ENCODE data around the gene ZNF846. TPM values are rescaled to one million over a fixed set of nuclear protein-coding genes. Genes with fewer than 3 reads are reported as not detected.
"Not testable (repeated sequence)": the region's sequence is repeated elsewhere in the genome, so short reads cannot be mapped to it uniquely, and the experiment has no call there.

ZNF846 gene
- total RNA-seq, 1 experiment from 2014 or later, result 10.2 TPM

- H3K9me3 ChIP-seq (ENCODE audit: control insufficient read depth, insufficient read depth, low read depth, low read length), result no peaks in the 10 kb centered on the region
- in situ Hi-C loops (cut with HindIII; ENCODE audit: low pct_unique_long_range_greater_than_20kb, low sequenced_read_pairs), result no loop called here
- intact Hi-C loops (cut with micrococcal nuclease; ENCODE audit: unreplicated experiment), result no loop called here
- ChIA-PET POLR2A (no interaction called here), CTCF (no interaction called here)
- H3K27ac ChIP-seq (ENCODE audit: low read length), result no peak overlapping the region
- H3K36me3 ChIP-seq (ENCODE audit: control insufficient read depth, insufficient read depth, low read length), result no peaks in the 10 kb centered on the region
- H3K27me3 ChIP-seq (ENCODE audit: control insufficient read depth, insufficient read depth, low read length), result no peaks in the 10 kb centered on the region
- no peak for TF ChIP-seq TCF7L2 (IDR thresholded peaks at IDR 0.05; ENCODE audit: low read depth, low read length)
- H3K4me1 ChIP-seq (ENCODE audit: control insufficient read depth, insufficient read depth, low read length), result no peaks in the 10 kb centered on the region
- no TSS peak for BruUV-seq (replicated peaks)
- DNase-seq (ENCODE audit: low read depth, low spot score) (no peak), ATAC-seq (no peak)
- H3K4me3 ChIP-seq (ENCODE audit: low read depth in 2 of 2, low read length in 2 of 2), result no peak overlapping the region
Observed at GRCh38 chr19:9735986-9736385, 32.6 kb downstream of the ZNF846 start.

- ATAC-seq; BruUV-seq (replicated peaks); intact Hi-C loops (cut with micrococcal nuclease; ENCODE audit: unreplicated experiment); H3K27ac ChIP-seq (ENCODE audit: low read length); in situ Hi-C loops (cut with HindIII; ENCODE audit: low pct_unique_long_range_greater_than_20kb, low sequenced_read_pairs); POLR2A ChIA-PET; H3K4me3 ChIP-seq (ENCODE audit: low read depth in 2 of 2, low read length in 2 of 2); CTCF ChIA-PET; DNase-seq (ENCODE audit: low read depth, low spot score); H3K4me1 ChIP-seq (ENCODE audit: control insufficient read depth, insufficient read depth, low read length); H3K9me3 ChIP-seq (ENCODE audit: control insufficient read depth, insufficient read depth, low read depth, low read length); H3K27me3 ChIP-seq (ENCODE audit: control insufficient read depth, insufficient read depth, low read length); H3K36me3 ChIP-seq (ENCODE audit: control insufficient read depth, insufficient read depth, low read length): not testable (repeated sequence)
Observed at GRCh38 chr19:9730056-9730455, 38.5 kb downstream of the ZNF846 start.

- DNase-seq (ENCODE audit: low read depth, low spot score), result no peak
- no peaks in the 10 kb centered on the region for H3K36me3 ChIP-seq (ENCODE audit: control insufficient read depth, insufficient read depth, low read length)
- intact Hi-C loops (cut with micrococcal nuclease; ENCODE audit: unreplicated experiment), result no loop called here
- 0 out of 2 replicates have a peak, but pooled peaks cover 3% of the 10 kb centered on the region for H3K9me3 ChIP-seq (ENCODE audit: control insufficient read depth, insufficient read depth, low read depth, low read length)
- TF ChIP-seq POLR2AphosphoS5 (IDR thresholded peaks at IDR 0.05; ENCODE audit: low read depth, low read length) (no peak), CTCF (IDR thresholded peaks at IDR 0.05) (no peak), SIN3A (IDR thresholded peaks at IDR 0.05; ENCODE audit: borderline replicate concordance, insufficient read depth, low read depth, low read length) (no peak), REST (IDR thresholded peaks at IDR 0.05; ENCODE audit: insufficient read depth in 1 of 2, low read depth in 2 of 2, low read length in 1 of 2) (no peak), TCF7L2 (IDR thresholded peaks at IDR 0.05; ENCODE audit: low read depth, low read length) (no peak)
- no peak for ATAC-seq
- no peak overlapping the region for H3K4me3 ChIP-seq (ENCODE audit: low read depth in 2 of 2, low read length in 2 of 2)
- ChIA-PET CTCF (no interaction called here), POLR2A (no interaction called here)
- H3K4me1 ChIP-seq (ENCODE audit: control insufficient read depth, insufficient read depth, low read length), result no peaks in the 10 kb centered on the region
- H3K27ac ChIP-seq (ENCODE audit: low read length), result no peak overlapping the region
- BruUV-seq (replicated peaks), result no TSS peak
- in situ Hi-C loops (cut with HindIII; ENCODE audit: low pct_unique_long_range_greater_than_20kb, low sequenced_read_pairs), result no loop called here
- no peaks in the 10 kb centered on the region for H3K27me3 ChIP-seq (ENCODE audit: control insufficient read depth, insufficient read depth, low read length)
Observed at GRCh38 chr19:9729162-9729561, 39.4 kb downstream of the ZNF846 start.

Measured in Panc1 (cell line).